ENCODE data around the gene NAA80.

The NAA80 gene

DNA sequence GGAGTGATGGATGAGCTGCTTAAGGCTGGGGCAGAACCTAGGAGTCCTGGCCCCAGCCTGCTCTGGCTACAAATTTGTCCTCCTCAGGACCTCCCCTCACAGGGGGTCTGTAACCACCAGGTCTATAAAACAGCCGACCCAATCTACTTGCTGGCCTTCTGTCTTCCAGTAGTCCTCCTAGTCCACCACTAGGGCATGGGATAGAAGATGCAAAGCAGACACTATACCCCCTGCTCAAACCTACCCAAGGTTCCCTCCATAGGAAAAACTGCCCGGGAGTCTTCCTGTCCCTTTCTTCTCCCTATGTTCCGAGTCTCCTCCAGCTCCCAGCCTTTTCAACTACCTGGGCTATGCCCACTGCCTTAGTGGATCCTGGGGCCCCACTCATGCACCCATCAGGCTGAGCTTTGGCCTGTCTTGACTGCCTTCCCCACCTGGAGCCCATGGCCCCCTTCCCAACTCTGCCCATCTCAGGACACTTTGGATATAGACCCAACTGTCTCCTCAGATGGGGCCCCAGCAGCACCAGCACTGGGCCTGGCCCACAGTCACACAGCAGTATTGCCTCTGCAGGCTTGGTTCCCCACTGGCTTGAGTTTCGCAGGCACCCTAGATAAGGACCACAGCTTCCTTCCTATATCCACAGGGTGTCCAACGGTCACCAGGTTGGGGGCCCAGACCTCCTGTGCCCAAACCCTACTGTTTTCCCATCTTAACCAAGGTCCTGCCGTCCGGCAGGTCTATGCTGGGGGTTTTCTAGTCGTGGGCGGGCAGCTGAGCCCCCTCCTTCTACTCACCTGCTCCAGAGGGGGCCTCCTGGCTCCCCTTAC is 1.1 kb downstream of the NAA80 start:
- H3K23ac ChIP-seq (ENCODE audit: low read depth, low read length, poor library complexity) = no peak overlapping the region
- H3K79me1 ChIP-seq (ENCODE audit: low read depth, low read length) = no peaks in the 10 kb centered on the region
- no peak overlapping the region for H4K91ac ChIP-seq (ENCODE audit: low read depth, low read length, poor library complexity)
- peak overlapping the region; percentile 82 to 95 for H3K4me3 ChIP-seq (ENCODE audit: low read length in 2 of 2)
- H4K8ac ChIP-seq (ENCODE audit: low read depth, low read length) = no peak overlapping the region
- H3K4ac ChIP-seq (ENCODE audit: low read length) = no peak overlapping the region
- peak overlapping the region; percentile 100 for H3K4me2 ChIP-seq (ENCODE audit: insufficient read depth, low read length, poor library complexity, severe bottlenecking)
- H3K18ac ChIP-seq (ENCODE audit: low read length) = peak overlapping the region; percentile 70
- no peak overlapping the region for H3K14ac ChIP-seq (ENCODE audit: low read length)
- H3K27ac ChIP-seq (replicated peaks; ENCODE audit: low read length) = no peak overlapping the region
- DNase-seq (ENCODE audit: low spot score) = no peak
- no peak overlapping the region for H2BK120ac ChIP-seq (ENCODE audit: low read depth, low read length)
- no peak overlapping the region for H2AK5ac ChIP-seq (ENCODE audit: low read depth, low read length)
- H2BK5ac ChIP-seq (ENCODE audit: low read length) = no peak overlapping the region
- peak overlapping the region; percentile 91 for H2AFZ ChIP-seq (ENCODE audit: low read length)
- WGBS, 2 donors (ENCODE audit: extremely low coverage in 2 of 2, insufficient read length in 2 of 2, insufficient replicate concordance in 1 of 2) = no CpG with 5 or more reads among the region's 9 CpGs
- no peak overlapping the region for H2BK12ac ChIP-seq (ENCODE audit: low read length)
- H2BK15ac ChIP-seq (ENCODE audit: low read length) = no peak overlapping the region
- H3K9ac ChIP-seq (ENCODE audit: low read depth, low read length, poor library complexity) = peak overlapping the region; percentile 57
- H3K36me3 ChIP-seq (replicated peaks in 1 of 2; ENCODE audit: control insufficient read depth in 2 of 2, insufficient read depth in 2 of 2, low read length in 2 of 2) = no peaks in the 10 kb centered on the region
- H3K27me3 ChIP-seq (ENCODE audit: control insufficient read depth in 3 of 3, insufficient read depth in 3 of 3, low read depth in 1 of 3, low read length in 3 of 3) = no peaks in the 10 kb centered on the region
- H3K9me3 ChIP-seq (replicated peaks in 1 of 2; ENCODE audit: control insufficient read depth in 2 of 2, insufficient read depth in 1 of 2, low read depth in 1 of 2, low read length in 2 of 2) = no peaks in the 10 kb centered on the region
- H3K4me1 ChIP-seq (ENCODE audit: control insufficient read depth in 2 of 2, insufficient read depth in 1 of 2, low read depth in 1 of 2, low read length in 2 of 2) = peaks cover 11 to 13% of the 10 kb centered on the region in 2 donors

DNA sequence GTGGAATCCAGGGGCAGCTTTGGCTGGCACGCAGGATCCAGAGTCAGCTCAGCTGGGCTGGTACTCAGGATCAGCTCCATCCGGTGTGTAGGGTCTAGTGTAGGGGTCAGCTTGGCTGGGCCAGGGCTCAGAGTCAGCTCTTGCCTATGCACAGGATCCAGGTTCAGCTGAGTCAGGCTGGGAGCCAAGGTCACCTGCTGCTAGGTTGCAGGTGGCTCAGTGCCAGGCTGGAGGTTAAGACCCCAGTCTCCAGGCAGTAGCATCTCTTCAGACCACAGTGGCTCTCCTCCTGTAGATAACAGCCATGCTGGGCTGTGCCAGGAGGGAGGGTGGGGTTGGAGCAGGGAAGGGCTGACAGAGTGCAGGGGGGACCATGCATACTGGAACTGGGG is 1.8 kb downstream of the NAA80 start:
- Histone ChIP-seq H3K4me2 (ENCODE audit: insufficient read depth, low read length, poor library complexity, severe bottlenecking) (no peak overlapping the region), H2BK15ac (ENCODE audit: low read length) (no peak overlapping the region), H3K27ac (replicated peaks; ENCODE audit: low read length) (no peak overlapping the region), H3K27me3 (ENCODE audit: control insufficient read depth in 3 of 3, insufficient read depth in 3 of 3, low read depth in 1 of 3, low read length in 3 of 3) (no peaks in the 10 kb centered on the region), H2BK12ac (ENCODE audit: low read length) (no peak overlapping the region), H4K91ac (ENCODE audit: low read depth, low read length, poor library complexity) (no peak overlapping the region), H3K4ac (ENCODE audit: low read length) (no peak overlapping the region), H2AFZ (ENCODE audit: low read length) (no peak overlapping the region), H3K4me1 (ENCODE audit: control insufficient read depth in 2 of 2, insufficient read depth in 1 of 2, low read depth in 1 of 2, low read length in 2 of 2) (peaks cover 10 to 17% of the 10 kb centered on the region in 2 donors), H3K4me3 (ENCODE audit: low read length in 2 of 2) (no peak overlapping the region), H3K9ac (ENCODE audit: low read depth, low read length, poor library complexity) (no peak overlapping the region), H3K23ac (ENCODE audit: low read depth, low read length, poor library complexity) (no peak overlapping the region), H3K36me3 (replicated peaks in 1 of 2; ENCODE audit: control insufficient read depth in 2 of 2, insufficient read depth in 2 of 2, low read length in 2 of 2) (no peaks in the 10 kb centered on the region), H3K9me3 (replicated peaks in 1 of 2; ENCODE audit: control insufficient read depth in 2 of 2, insufficient read depth in 1 of 2, low read depth in 1 of 2, low read length in 2 of 2) (no peaks in the 10 kb centered on the region), H2BK5ac (ENCODE audit: low read length) (no peak overlapping the region), H2BK120ac (ENCODE audit: low read depth, low read length) (no peak overlapping the region), H2AK5ac (ENCODE audit: low read depth, low read length) (no peak overlapping the region), H3K18ac (ENCODE audit: low read length) (no peak overlapping the region), H3K14ac (ENCODE audit: low read length) (no peak overlapping the region), H3K79me1 (ENCODE audit: low read depth, low read length) (no peaks in the 10 kb centered on the region), H4K8ac (ENCODE audit: low read depth, low read length) (no peak overlapping the region)
- WGBS, 2 donors (ENCODE audit: extremely low coverage in 2 of 2, insufficient read length in 2 of 2, insufficient replicate concordance in 1 of 2) = no CpG with 5 or more reads among the region's 2 CpGs
- no peak for DNase-seq (ENCODE audit: low spot score)

DNA sequence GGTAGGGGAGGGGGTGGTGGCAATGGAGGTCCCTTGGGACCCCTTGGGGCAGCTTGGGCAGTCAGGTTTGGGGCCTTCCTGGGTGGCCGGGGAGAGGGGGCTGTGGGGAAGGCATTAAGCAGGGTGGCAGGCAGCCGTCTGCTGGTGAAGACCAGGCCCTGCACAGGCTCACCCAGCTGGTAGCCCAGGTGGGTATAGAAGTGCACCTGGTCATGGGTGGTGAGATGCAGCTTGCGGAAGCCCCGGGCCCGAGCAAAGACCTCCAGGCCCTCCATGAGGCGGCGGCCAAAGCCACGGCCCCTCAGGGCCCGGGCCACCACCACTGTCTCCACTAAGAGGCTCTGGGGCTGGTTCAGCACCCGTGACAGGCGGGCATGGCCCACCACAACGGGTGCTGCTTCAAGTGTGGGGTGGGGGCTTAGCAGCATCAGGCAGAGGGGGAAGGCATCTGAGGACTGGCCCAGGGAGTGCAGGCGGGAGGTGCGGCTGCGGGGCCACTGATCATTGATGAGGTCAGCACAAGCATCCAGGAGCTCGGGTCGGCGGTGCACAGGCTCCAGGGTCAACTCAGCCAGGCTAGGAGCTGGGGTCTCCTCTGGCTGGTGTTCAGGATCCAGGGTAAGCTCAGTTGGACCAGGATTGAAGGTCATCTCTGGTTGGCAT is 2.4 kb downstream of the NAA80 start:
- Histone ChIP-seq H3K4me3 (ENCODE audit: low read length in 2 of 2) (no peak overlapping the region), H4K8ac (ENCODE audit: low read depth, low read length) (no peak overlapping the region), H3K4ac (ENCODE audit: low read length) (no peak overlapping the region), H2BK15ac (ENCODE audit: low read length) (no peak overlapping the region), H2AK5ac (ENCODE audit: low read depth, low read length) (no peak overlapping the region), H3K14ac (ENCODE audit: low read length) (no peak overlapping the region), H2AFZ (ENCODE audit: low read length) (no peak overlapping the region), H3K9ac (ENCODE audit: low read depth, low read length, poor library complexity) (no peak overlapping the region), H2BK5ac (ENCODE audit: low read length) (no peak overlapping the region), H3K4me2 (ENCODE audit: insufficient read depth, low read length, poor library complexity, severe bottlenecking) (no peak overlapping the region), H3K27ac (replicated peaks; ENCODE audit: low read length) (no peak overlapping the region), H3K23ac (ENCODE audit: low read depth, low read length, poor library complexity) (no peak overlapping the region), H3K36me3 (replicated peaks in 1 of 2; ENCODE audit: control insufficient read depth in 2 of 2, insufficient read depth in 2 of 2, low read length in 2 of 2) (no peaks in the 10 kb centered on the region), H3K27me3 (ENCODE audit: control insufficient read depth in 3 of 3, insufficient read depth in 3 of 3, low read depth in 1 of 3, low read length in 3 of 3) (no peaks in the 10 kb centered on the region), H3K9me3 (replicated peaks in 1 of 2; ENCODE audit: control insufficient read depth in 2 of 2, insufficient read depth in 1 of 2, low read depth in 1 of 2, low read length in 2 of 2) (no peaks in the 10 kb centered on the region), H3K18ac (ENCODE audit: low read length) (no peak overlapping the region), H3K79me1 (ENCODE audit: low read depth, low read length) (peaks cover under 1% of the 10 kb centered on the region), H3K4me1 (ENCODE audit: control insufficient read depth in 2 of 2, insufficient read depth in 1 of 2, low read depth in 1 of 2, low read length in 2 of 2) (peaks cover 10 to 17% of the 10 kb centered on the region in 2 donors), H4K91ac (ENCODE audit: low read depth, low read length, poor library complexity) (no peak overlapping the region), H2BK120ac (ENCODE audit: low read depth, low read length) (no peak overlapping the region), H2BK12ac (ENCODE audit: low read length) (no peak overlapping the region)
- no CpG with 5 or more reads among the region's 18 CpGs for WGBS, 2 donors (ENCODE audit: extremely low coverage in 2 of 2, insufficient read length in 2 of 2, insufficient replicate concordance in 1 of 2)
- DNase-seq (ENCODE audit: low spot score) = no peak
